GM18909 (cell line): ENCODE data around the gene BACH2.

Experiments used
- ATAC-seq: cut with Tn5 transposase; IDR thresholded peaks from one replicate; pipeline ENCODE4 v1.9.1; 2021; ENCODE audit warnings: mild to moderate bottlenecking; ENCODE audit not compliant: unreplicated experiment, poor library complexity

BACH2 gene

DNA sequence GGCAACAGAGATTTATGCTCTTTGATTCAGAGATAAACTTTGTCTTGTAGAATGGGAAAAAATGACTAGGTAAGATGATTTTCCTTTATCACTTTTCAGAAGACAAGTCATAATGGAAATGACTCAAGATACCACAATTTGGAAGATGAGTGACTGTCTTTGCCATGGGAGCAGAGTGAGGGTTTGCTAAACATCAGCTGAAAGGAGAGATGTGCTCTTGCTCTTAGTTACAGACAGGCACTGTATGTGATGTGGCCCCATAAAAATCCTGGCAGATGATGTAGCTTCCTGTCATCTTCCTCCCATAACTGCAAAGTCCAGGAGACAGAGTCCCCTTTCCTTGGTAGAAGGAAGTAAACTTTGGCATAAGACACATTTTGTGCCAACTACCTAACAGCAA is 47.6 kb downstream of the BACH2 start:
- ATAC-seq, result no peak

DNA sequence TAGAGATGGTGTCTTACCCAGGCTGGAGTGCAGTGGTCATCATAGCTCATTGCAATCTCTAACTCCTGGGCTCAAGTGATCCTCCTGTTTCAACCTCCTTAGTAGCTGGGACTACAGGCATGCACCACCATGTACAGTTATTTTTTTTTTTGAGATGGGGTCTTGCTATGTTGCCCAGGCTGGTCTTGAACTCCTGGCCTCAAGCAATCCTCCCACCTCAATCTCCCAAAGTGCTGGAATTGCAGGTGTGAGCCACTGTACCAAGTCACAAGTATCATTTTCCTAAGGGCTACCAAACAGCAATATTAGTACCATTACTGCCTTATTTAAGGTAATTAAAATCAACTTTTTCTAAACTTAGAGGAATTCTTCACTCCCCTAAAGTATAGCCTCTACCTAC is 49.4 kb downstream of the BACH2 start:
- ATAC-seq, result no peak

DNA sequence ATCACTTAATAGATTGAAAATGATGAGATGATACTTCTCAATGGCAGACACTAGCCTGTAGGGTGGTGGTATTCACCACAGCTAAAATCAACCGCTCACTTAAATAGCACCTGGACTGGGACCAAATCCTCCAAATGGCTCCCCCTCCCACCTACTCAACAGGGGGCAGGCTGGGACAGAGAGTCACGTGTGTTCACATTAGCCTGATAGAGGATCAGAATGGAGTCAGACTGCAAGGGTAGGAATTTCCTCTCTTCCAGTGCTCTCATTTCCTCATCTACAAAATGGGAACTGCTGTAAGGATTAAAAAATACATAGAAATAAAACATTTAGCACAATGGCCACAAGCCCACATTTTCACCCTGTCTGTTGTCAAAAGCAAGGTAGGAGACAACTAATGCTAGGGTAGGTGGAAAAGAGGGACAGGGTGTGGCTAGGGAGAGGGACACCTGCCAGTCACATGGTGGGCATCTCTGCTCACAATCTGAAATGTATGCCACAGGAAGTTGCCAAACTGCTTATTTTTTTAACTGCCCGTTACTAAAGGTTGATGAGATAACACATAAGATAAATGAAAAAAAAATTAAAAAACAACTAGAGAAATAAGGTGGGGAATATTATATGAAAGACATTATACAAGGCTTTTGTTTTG is 55.3 kb downstream of the BACH2 start:
- ATAC-seq, result no peak

DNA sequence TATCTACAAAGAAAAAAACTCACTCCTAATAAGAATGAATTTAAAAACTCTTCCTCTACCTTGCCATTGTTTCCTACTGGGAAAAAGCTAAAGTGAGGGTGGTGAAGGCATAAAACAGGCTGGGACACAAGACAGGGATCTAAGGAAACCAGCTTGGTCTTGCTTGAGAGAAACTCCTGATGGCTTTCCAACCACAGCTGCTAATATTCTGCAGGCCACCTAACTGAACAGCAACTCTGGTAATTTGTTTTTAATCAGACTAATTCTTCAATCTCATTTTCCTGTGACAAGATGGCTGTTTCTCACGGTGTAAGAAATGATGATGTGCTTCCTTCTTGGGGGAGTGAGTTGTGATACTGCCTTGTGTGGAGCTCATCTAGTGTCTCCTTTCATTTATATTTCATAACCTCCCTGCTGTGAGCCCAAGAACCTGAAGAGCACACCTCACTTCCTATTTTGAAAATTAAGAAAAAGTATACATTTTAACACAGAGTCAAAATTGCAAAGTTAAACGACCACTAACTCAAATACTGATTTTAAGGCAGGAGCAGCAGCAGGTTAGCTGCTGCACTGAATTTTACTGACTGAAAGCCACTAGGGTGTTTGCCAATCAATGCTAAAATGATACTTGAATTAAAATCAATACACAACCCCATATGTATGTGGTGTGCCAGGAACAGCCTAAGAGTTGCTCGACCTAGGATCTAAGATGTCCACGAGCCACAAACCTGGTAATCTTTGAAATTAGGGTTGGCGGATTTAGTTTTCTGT is 58.0 kb downstream of the BACH2 start:
- ATAC-seq, result no peak

DNA sequence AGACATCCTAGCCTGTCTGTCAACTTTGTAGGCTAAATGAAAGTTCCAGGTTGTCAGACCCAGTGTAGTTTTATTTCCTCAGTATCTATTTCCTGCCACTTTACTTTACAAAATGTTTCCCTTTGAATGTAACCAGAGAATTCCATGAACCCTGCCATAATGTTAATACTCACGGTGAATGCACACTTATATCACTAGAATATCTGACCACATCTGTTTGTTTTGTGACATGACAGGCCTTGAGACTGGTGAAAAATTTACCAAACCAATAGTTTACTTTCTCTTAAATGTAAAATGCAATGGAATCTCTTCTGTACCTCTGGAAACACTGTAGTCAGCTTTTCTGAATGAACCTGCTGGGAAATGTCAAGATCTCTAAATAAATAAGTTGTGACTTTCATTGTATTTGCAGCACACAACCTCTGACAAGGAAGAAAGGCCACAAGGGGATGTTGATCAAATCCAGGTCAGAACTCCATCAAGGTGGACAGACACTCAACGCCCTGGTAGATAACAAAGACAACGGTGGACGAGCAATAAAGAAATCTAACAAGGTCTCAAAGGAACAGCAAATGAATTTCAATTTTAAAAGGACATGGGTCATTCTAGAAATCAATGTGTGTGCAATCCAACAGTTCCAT is 59.2 kb downstream of the BACH2 start:
- ATAC-seq, result no peak

DNA sequence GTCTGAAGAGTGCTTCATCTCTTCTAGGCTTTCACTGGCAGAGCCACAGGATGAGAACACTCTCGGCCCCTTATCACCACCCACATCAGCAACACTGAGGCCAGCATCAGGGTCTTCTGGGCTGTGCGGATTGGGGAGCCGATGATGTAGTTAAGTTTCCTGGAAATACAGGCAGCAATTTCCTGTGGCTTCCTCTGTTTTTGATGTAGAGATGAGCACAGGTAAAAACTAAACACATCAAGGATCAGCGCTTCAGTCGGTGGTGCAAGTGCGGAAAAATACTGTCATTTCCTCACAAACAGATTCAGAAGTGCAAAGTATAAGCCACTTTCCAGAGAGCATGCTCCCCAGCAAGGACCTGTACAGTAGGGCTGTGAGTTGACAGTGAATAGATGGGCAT is 62.6 kb downstream of the BACH2 start:
- no peak for ATAC-seq

DNA sequence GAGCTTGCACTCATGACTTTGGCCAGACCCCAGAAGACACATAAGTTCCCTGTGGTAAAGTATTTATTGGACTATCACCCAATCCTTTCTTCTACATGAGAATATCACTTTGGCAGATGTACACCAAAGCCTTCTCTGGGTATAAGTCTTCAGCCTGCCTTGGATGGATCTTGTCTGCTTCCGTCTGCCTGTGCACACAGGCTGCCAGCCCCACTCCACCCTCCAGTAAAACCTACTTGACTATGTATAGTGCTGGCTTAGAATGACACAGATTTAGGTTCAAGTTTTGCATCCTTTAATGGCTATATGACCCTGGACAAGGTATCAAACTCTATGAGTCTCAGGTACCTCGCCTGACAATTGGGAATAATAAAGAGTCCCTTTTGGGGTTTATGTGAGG is 63.4 kb downstream of the BACH2 start:
- ATAC-seq, result no peak

DNA sequence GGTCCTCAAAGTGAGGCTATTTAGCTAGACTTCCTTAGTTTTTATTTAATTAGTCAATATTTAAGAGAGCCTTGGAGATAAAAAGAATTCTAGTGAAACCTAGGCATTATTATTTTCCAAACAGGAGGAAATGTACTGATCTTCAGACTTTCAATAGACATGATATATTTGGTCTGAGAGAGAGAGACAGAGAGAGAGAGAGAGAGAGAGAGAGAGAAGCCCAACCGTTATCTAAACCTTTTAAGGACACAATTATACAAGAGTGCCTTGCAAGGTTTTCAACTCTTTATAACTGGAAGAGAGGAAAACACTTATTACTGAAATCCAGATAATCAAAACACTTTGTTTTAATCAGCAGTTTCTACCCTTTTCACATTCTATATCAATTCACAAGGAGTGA is 64.8 kb downstream of the BACH2 start:
- ATAC-seq, result no peak

DNA sequence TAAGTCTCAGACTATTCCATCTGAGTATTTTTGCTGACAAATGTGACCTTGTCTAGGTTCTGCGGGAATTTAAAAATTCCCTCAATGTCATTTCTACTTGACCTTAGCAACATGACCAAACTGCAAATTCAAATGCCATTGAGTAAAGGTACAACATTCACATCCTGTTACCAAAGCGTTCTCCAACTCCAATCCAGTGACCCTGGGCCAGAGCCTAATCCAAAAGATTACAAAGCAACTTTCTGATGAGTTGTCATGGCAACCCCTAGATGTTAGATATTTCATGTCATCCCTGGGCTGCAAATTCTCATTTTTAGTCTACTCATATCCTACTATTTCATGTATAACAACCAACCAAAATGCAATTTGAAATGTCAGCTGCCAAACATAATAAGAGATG is 65.3 kb downstream of the BACH2 start:
- ATAC-seq, result no peak

DNA sequence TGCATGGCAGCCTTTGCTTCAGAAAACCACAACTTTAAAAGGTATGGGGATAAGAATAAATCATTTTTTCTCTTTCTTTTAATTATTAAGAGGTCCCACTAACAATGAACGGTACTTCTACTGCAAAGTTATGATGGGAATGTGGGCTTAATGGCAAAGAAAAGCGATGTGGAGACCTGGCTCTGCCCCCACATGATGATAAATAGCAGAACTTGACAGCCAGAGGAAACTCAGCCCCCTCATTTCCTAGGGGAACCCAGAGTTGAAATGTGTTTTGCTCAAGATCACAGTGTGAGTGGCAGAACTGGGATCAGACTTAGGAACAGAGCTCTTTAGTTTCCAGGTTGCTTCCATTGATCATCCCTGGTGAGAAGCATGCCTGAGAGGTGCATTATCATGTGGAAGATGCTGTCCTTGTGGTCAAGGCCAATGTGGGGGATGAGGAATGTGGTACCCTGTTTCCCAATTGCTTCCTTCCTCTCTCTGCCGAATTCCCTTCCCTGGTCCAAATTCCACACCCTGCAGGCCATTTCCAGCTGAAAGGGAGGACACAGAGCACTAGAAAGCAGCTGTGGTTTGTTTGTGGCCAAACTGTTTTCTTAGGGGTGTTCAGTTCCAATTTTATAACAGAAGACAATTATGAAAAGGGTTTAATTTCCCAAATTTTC is 66.0 kb downstream of the BACH2 start:
- no peak for ATAC-seq

DNA sequence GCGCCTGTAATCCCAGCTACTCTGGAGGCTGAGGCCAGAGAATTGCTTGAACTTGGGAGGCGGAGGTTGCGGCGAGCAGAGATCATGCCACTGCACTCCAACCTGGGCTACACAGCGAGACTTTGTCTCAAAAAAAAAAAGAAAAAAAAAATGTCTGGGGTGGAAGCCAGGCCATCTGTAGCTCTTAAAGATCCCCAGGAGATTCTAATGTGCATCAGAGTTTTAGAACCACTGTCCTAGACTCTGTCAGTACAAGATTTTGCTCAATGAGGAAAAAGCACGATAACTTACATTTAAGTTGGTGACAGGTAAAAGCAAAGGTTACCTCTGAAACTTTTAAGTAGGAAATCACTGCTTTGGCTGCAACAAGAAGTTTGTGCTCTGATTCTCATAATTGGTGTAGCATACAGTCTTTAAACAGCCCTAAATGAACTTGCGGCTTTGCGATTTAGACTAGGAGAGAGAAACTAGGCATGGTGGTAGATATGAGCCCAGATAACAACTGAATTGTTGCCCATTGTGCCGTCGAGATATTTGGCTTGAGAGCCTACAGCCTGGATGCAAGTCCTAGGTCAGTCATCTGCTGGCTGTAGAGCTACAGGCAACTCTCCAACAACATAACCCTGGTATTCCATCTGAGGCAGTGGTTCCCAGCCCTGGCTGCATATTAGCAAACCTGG is 67.2 kb downstream of the BACH2 start:
- ATAC-seq, result no peak

DNA sequence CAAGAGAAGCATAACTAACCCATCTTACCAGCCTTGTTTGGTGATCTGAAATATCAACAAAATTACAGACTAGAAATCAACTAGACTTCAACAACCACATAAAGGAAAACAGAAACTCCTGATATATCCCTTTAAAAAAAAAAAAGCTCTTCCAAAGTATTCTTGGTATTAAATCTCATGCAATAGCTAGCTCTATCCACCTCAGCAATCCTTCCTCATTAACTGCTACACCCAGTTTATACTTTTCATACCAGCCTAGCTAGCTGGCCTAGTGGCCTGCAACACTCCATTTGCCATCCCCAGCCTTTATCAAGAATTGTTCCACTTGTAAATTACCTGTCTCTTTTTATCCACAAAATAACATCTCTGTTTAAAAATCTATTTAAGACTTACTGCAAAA is 69.0 kb downstream of the BACH2 start:
- ATAC-seq, result no peak

DNA sequence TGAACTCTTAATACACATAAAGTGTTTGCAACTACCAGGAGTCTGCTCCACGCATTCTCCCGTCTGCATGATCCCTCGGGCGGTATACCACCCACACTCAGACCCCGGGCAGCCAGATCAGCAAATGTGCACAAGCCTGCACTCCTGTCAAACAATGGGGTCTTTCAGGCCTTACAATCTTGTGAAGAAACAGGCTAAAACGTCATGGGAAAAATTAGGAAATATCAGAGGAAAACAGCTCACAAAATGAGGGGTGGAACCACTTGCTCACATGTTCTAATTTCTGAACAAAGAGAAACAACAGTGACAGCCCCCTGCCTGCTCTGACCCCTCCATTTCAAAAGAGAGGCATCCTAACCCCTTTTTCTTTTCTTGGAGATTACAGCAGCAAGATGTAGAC is 69.4 kb downstream of the BACH2 start:
- ATAC-seq, result no peak

DNA sequence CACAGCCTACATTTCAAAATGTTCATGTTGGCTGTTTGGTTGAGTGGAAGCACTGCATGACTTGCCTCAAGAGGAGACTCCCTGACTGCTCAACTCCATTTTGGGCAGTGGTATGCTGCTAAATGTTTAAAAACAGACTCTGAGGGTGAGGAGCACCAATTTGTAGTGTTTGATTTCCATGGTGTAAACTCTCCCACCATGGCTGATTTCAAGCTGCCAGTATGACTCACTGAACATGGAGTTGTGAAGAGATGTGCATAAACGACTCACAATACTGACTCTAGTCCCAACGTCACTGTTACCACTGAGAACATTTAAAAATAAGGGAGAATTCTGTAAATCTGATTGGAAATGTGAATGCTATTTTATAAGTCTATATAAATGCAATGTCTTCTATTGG is 70.4 kb downstream of the BACH2 start:
- ATAC-seq, result no peak

DNA sequence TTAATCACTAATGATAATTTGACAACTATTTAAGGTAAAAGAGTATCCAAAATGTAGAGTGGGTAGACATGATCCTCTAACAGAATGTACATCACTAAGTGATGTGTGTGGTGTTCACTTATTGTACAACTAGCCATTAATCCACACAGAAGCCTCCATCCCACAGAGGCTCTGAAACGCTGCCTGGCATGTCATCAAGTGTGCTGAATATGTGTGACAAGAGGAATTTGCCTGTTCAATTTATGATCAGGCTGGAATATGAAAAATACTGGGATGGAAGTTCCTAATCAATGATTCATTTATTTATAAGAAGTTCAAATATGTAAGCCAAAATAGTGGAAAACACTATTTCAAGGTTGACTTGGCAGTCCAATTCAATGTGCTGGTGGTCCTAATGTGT is 72.4 kb downstream of the BACH2 start:
- no peak for ATAC-seq

DNA sequence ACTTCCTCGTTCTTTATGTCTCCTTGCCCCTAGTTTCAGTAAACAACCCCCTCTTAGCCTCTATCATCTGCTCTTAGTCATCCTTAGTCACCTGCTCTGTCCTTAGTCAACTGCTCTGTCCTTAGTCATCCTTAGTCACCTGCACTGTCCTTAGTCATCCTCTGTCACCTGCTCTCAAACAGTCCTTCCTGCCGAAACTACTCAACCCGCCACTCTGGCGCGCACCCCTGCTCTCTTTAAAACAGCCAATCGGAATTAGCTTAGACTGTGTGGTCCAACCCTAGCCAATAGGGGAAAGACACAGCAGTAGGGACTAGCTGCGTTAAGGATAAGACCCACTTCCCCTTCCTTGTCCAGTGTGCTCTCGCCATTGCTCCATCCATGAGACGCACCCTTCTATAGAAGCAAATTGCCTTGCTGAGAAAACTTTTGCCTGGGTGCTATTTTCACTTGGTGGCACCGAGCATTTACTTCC is 73.9 kb downstream of the BACH2 start:
- ATAC-seq, result no peak

DNA sequence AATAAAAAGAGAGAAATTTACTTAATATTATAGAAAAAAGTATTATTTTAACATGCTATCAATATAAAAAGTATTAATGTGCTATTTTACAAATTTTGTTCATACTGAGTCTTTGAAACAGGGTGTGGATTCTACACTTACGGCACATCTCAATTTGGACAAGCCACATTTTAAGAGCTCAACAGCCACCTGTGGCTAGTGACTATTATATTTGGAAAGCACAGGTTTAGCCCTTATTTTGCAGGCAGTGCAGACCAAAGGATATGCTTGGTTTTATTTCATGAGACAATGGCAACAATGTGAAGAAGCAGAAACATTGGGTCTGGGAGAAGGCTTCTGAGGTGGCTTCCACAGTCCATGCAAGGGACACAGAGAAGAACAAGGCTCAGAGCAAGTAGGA is 74.6 kb downstream of the BACH2 start:
- ATAC-seq, result no peak

DNA sequence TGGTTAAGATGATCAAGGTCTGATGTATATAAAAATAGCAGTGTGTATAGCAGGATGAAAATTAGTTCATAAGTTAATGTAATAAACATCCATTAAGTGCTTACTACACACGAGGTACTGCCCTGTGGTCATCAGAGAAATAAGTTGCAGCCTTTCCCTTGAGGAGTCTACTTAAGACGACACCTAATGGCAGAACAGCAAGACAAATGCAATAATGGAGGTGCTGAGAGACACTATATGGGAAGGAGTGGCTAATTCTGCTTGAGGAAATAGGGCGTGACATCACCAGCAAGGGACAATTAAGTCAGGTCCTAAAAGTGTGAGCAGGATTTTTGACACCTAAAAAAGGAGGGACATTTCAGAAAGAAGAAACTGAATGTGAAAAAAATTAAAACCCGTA is 75.2 kb downstream of the BACH2 start:
- no peak for ATAC-seq

DNA sequence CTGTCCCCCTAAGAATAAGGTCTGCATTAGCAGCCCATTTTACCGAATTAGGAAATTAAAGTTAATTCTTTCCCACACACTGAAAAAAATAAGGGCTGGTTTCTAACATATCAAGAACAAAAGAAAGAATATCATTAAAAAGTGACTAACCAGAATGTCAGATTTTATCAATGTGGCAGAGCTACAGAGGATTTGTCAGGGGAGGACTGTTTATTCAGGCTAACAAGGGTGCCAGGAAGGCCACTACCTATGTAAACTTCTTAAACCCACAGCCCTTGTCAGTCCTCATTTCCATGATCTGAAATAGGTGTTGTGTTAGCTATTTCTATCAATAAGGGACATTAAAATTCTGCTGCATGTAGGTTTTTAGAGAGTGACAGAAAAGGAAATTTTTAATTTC is 76.4 kb downstream of the BACH2 start:
- ATAC-seq, result no peak

DNA sequence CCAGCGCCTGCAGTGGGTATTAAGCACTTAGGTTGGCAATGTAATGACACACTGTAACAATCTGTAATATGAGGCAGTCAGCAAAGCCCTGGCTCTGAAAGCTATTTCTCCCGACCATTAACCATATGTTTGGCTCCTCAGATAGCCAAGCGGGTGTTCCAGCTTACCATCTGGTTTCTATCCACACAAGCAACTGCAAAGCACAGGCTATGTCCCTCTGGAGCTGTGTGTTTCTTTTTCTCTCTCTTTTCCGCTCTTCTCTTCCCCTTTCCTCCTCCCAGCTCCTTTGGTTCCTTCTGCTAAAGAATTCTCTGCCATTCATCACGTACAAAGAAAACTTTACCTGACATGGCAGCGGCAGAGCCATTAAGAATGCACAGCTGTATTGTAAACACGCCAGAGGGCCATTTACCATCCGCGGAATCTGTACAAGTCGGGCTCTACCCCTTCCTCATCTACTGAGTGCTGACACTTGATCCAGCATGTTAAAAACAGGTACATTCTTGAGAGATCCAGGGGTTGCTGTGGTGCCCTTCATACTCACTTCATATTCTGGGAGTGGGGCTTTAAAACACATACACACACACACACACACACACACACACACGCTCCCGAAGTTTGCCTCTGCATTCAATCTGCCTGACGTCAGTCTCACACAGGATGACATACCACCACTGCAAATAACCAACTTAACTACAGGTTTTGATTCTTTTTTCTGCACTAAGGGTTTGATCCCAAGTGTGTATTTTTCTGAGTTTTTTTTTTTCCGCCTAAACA is 77.2 kb downstream of the BACH2 start:
- no peak for ATAC-seq
